ENCODE data around the gene CBFB. TPM values are rescaled to one million over a fixed set of nuclear protein-coding genes. Genes with fewer than 3 reads are reported as not detected.

CBFB gene
- total and polyA plus RNA-seq, 2 of the 13 experiments (the other 11 are each of a cell fraction or from before 2014, with no cell fraction given) = 22.1 to 70.8 TPM

GRCh38 chr16:67023689-67024088 is 5.3 kb upstream of the CBFB start:
- no TSS peak for BruUV-seq (replicated peaks)
- no peak for FAIRE-seq
- Histone ChIP-seq H3K9ac (ENCODE audit: insufficient read depth, low read depth, low read length) (no peak overlapping the region), H3K4me3 (replicated peaks in 1 of 3; ENCODE audit: insufficient read depth in 1 of 3, low read depth in 2 of 3, low read length in 3 of 3) (no peak overlapping the region), H4K20me1 (ENCODE audit: insufficient read depth, low read length) (no peaks in the 10 kb centered on the region), H3K27me3 (ENCODE audit: control insufficient read depth in 1 of 2, insufficient read depth in 2 of 2, low read length in 2 of 2) (peaks cover 0 to 1% of the 10 kb centered on the region in 2 experiments; a peak in 2 of 5 replicates), H2AFZ (ENCODE audit: low read length) (no peak overlapping the region), H3K4me2 (ENCODE audit: low read depth, low read length) (no peak overlapping the region), H3K27ac (ENCODE audit: extremely low read length, insufficient read depth, low read length) (no peak overlapping the region), H3K79me2 (ENCODE audit: insufficient read depth, low read length) (peaks cover 6% of the 10 kb centered on the region), H3K9me3 (ENCODE audit: low read length) (no peaks in the 10 kb centered on the region), H3K36me3 (replicated peaks in 1 of 2; ENCODE audit: control insufficient read depth in 1 of 2, insufficient read depth in 2 of 2, low read length in 2 of 2) (no peaks in the 10 kb centered on the region), H3K4me1 (ENCODE audit: insufficient read depth, low read length) (peaks cover 76% of the 10 kb centered on the region)
- ChIA-PET CTCF (ENCODE audit: low intra/inter-chr PET ratio, low total read pairs) (no interaction called here), POLR2A (interaction anchor here (0.7 kb wide), 1 partner anchor 119 kb away, joined by 4 read pairs; no protein-coding TSS in a partner anchor)
- WGBS (ENCODE audit: low lambda C conversion rate) = 47% methylated on average over 1 of the region's 1 CpG
- no peak for DNase-seq (ENCODE audit: low spot score)
- in situ Hi-C loops (cut with HindIII; ENCODE audit: extremely low pct_ligation_motif_present, low pct_unique_long_range_greater_than_20kb) = no loop called here
- no peak for ATAC-seq
- intact Hi-C loops (cut with micrococcal nuclease; ENCODE audit: unreplicated experiment) = loop anchor here (2.0 to 10.0 kb wide), 2 partner anchors 87 to 1061 kb away; partner anchors contain the start of gene NFATC3
- no peak for TF ChIP-seq HCFC1 (IDR thresholded peaks at IDR 0.05; ENCODE audit: low read depth, low read length)
- TF ChIP-seq ZNF121 (CRISPR knock-in tag; IDR thresholded peaks at IDR 0.05) = peak; percentile 85

GRCh38 chr16:67024384-67025209 is 4.4 kb upstream of the CBFB start:
- in situ Hi-C loops (cut with HindIII; ENCODE audit: extremely low pct_ligation_motif_present, low pct_unique_long_range_greater_than_20kb) = no loop called here
- H3K4me2 ChIP-seq (ENCODE audit: low read depth, low read length) = peak overlapping the region; percentile 62
- peaks cover 10% of the 10 kb centered on the region for H3K79me2 ChIP-seq (ENCODE audit: insufficient read depth, low read length)
- H3K9me3 ChIP-seq (ENCODE audit: low read length) = no peaks in the 10 kb centered on the region
- POLR2A ChIA-PET = no interaction called here
- peak overlapping the region; percentile 36 for H3K27ac ChIP-seq (ENCODE audit: extremely low read length, insufficient read depth, low read length)
- no peak for ATAC-seq
- no peak for DNase-seq (ENCODE audit: low spot score)
- peaks cover 0 to 1% of the 10 kb centered on the region in 2 experiments; a peak in 2 of 5 replicates for H3K27me3 ChIP-seq (ENCODE audit: control insufficient read depth in 1 of 2, insufficient read depth in 2 of 2, low read length in 2 of 2)
- H2AFZ ChIP-seq (ENCODE audit: low read length) = no peak overlapping the region
- no peak for TF ChIP-seq TRAFD1 (CRISPR knock-in tag; IDR thresholded peaks at IDR 0.05; ENCODE audit: borderline replicate concordance)
- TF ChIP-seq GZF1 (CRISPR knock-in tag; IDR thresholded peaks at IDR 0.05) = no peak
- TF ChIP-seq CENPX (CRISPR knock-in tag; IDR thresholded peaks at IDR 0.05) = no peak
- TF ChIP-seq THYN1 (CRISPR knock-in tag; IDR thresholded peaks at IDR 0.05; ENCODE audit: borderline replicate concordance, low read depth) = 0 out of 2 replicates have a peak, but pooled peaks have one; percentile 22
- no peak for TF ChIP-seq ZFP82 (CRISPR knock-in tag; IDR thresholded peaks at IDR 0.05; ENCODE audit: borderline replicate concordance)
- TF ChIP-seq U2AF1 (optimal IDR thresholded peaks at IDR 0.05; ENCODE audit: low read depth, low read length) = no peak
- TF ChIP-seq SALL2 (CRISPR knock-in tag; IDR thresholded peaks at IDR 0.05) = no peak
- no peak for TF ChIP-seq ZBTB1 (CRISPR knock-in tag; IDR thresholded peaks at IDR 0.05; ENCODE audit: borderline replicate concordance)
- TF ChIP-seq GPBP1L1 (CRISPR knock-in tag; IDR thresholded peaks at IDR 0.05) = no peak
- WGBS (ENCODE audit: low lambda C conversion rate) = 28% methylated on average over 4 of the region's 4 CpGs
- 0 out of 6 replicates have a peak overlapping the region, but pooled peaks of 2 of the 3 experiments have one; percentile 13 to 20 for H3K4me3 ChIP-seq (replicated peaks in 1 of 3; ENCODE audit: insufficient read depth in 1 of 3, low read depth in 2 of 3, low read length in 3 of 3)
- CTCF ChIA-PET (ENCODE audit: low intra/inter-chr PET ratio, low total read pairs) = no interaction called here
- intact Hi-C loops (cut with micrococcal nuclease; ENCODE audit: unreplicated experiment) = loop anchor here (2.0 to 10.0 kb wide), 2 partner anchors 86 to 1060 kb away; partner anchors contain the start of gene NFATC3
- H4K20me1 ChIP-seq (ENCODE audit: insufficient read depth, low read length) = no peaks in the 10 kb centered on the region
- no peak for FAIRE-seq
- H3K4me1 ChIP-seq (ENCODE audit: insufficient read depth, low read length) = peaks cover 76% of the 10 kb centered on the region
- no peak overlapping the region for H3K9ac ChIP-seq (ENCODE audit: insufficient read depth, low read depth, low read length)
- no peaks in the 10 kb centered on the region for H3K36me3 ChIP-seq (replicated peaks in 1 of 2; ENCODE audit: control insufficient read depth in 1 of 2, insufficient read depth in 2 of 2, low read length in 2 of 2)
- no TSS peak for BruUV-seq (replicated peaks)
